Measurements from ENCODE around the gene SLC39A8.

GRCh38 chr4:102288497-102288896, 56.8 kb downstream of the SLC39A8 start:
- TF ChIP-seq CTCF (IDR thresholded peaks at IDR 0.05) (no peak), POLR2A (IDR thresholded peaks at IDR 0.05) (no peak)

Measured in vagina (tissue), 2 donors.